Suppressor macrophage treated with lipopolysaccharide for 4 hours (primary cell): ENCODE results near the gene KLHL41.
A peak's percentile ranks its signal among the peaks of the same experiment; 100 is the strongest.
"Not testable (repeated sequence)": the region's sequence is repeated elsewhere in the genome, so short reads cannot be mapped to it uniquely, and the experiment has no call there.

Source experiments
- DNase-seq: peaks from one replicate; pipeline ENCODE4 v3.0.0-alpha.2; 2020

The KLHL41 gene

DNA sequence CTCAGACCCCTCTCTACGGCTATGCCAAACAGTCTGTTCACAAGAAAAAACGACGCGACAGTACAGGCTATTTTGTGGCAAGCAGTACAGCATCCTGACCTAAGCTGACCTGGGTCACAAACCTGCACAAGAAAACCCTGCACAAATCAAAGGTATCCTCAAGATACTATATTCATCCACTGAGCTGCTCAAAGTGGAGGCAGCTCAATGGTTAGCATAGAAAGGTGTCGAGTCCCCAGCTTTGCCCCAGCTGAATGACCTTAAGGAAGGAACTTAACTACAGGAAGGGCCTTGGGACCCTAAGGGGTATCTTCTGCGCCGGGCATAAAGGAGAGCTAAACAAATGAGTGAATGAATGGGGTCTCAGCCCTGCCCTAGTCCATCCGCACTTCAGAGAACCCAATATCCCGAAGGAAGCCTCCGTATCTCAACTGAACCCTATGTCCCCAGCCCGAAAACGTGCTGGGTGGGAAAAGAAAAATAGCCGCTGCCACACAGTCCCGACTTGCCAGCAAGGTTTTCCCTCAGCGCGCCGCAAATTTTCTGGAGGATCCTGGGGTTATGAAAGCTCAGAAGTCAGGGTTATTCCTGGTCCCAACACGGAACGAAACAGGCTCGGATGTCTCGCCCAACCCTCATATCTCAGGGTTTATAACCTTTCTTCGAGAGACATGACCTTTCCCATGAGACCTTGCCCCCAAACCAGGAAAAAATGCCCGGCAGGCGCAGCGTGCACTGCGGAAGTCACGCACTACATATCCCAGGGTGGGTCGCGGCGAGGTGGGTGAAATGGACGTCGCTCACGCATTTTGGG is 63.9 kb downstream of the KLHL41 start, which contains the start of gene FASTKD1:
Gene FASTKD1 (minus strand): TSS at position 706 of the 814 bp plus-strand sequence. CDS start 1,836 bp downstream, outside the sequence.
- DNase-seq, result peak; percentile 95

DNA sequence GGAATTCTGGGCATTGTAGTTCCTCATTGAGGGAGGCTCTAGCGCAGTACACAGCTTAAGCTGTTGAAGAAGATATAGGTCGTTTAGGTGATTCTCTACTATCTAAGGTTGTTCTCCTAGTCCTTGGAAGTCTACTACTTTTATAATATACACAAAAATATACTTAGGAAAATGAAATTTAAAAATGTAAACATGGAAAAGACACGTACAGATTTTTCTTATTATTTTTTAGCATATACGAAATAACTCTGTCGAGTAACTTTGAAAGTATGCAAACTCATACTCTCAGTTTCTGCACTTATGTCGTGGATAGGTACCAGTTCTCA is 64.4 kb downstream of the KLHL41 start:
- no peak for DNase-seq

DNA sequence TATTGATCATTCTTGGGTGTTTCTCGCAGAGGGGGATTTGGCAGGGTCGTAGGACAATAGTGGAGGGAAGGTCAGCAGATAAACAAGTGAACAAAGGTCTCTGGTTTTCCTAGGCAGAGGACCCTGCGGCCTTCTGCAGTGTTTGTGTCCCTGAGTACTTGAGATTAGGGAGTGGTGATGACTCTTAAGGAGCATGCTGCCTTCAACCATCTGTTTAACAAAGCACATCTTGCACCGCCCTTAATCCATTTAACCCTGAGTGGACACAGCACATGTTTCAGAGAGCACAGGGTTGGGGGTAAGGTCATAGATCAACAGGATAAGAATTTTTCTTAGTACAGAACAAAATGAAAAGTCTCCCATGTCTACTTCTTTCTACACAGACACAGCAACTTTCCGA is 65.0 kb downstream of the KLHL41 start:
- DNase-seq, result not testable (repeated sequence)

DNA sequence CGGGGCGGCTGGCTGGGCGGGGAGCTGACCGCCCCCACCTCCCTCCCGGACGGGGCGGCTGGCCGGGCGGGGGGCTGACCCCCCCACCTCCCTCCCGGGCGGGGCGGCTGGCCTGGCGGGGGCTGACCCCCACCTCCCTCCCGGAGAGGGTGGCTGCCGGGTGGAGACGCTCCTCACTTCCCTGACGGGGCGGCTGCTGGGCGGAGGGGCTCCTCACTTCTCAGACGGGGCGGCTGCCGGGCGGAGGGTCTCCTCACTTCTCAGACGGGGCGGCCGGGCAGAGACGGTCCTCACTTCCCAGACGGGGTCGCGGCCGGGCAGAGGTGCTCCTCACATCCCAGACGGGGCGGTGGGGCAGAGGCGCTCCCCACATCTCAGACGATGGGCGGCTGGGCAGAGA is 65.8 kb downstream of the KLHL41 start:
- not testable (repeated sequence) for DNase-seq
